HEK293T (cell line): ENCODE results near the gene MGAT5B.

Experiments
- CTCF ChIA-PET: fragments of 350-600 bp; formaldehyde crosslinking; extraction: SDS; loops from one replicate; lab custom pipeline; 2021; ENCODE audit warnings: antibody characterized with exemption, inconsistent platforms; lab: Yijun Ruan, JAX
- POLR2A ChIA-PET: fragments of 350-600 bp; formaldehyde crosslinking; extraction: SDS; loops from one replicate; lab custom pipeline; 2020; ENCODE audit warnings: antibody characterized with exemption, inconsistent platforms; lab: Yijun Ruan, JAX
- DNase-seq: peaks from one replicate; pipeline ENCODE4 v3.0.0; 2012; ENCODE audit warnings: mixed read lengths; ENCODE audit errors: extremely low spot score
- ARNT ChIP-seq: fragments of 450-650 bp; IDR thresholded peaks from 2 replicates; pipeline ENCODE4 v1.6.1; 2017; ENCODE audit warnings: mild to moderate bottlenecking
- BHLHE40 ChIP-seq: fragments of 450-650 bp; IDR thresholded peaks from 2 replicates; pipeline ENCODE4 v1.6.1; 2016; ENCODE audit warnings: mild to moderate bottlenecking, moderate library complexity, borderline replicate concordance
- CTBP1 ChIP-seq: fragments of 450-650 bp; IDR thresholded peaks from 2 replicates; pipeline ENCODE4 v1.6.1; 2016; ENCODE audit warnings: borderline replicate concordance
- ELF4 ChIP-seq: fragments of 450-650 bp; IDR thresholded peaks from 2 replicates; pipeline ENCODE4 v1.6.1; 2017; ENCODE audit warnings: antibody characterized with exemption
- FOXA1 ChIP-seq: fragments of 450-650 bp; IDR thresholded peaks from 2 replicates; pipeline ENCODE4 v1.6.1; 2016; ENCODE audit warnings: mild to moderate bottlenecking
- FOXK2 ChIP-seq: fragments of 450-650 bp; IDR thresholded peaks from 2 replicates; pipeline ENCODE4 v1.6.1; 2016; ENCODE audit warnings: mild to moderate bottlenecking
- FOXM1 ChIP-seq: fragments of 450-650 bp; IDR thresholded peaks from 2 replicates; pipeline ENCODE4 v1.6.1; 2017; ENCODE audit warnings: mild to moderate bottlenecking, borderline replicate concordance
- HDGF ChIP-seq: fragments of 450-650 bp; IDR thresholded peaks from 2 replicates; pipeline ENCODE4 v1.6.1; 2017; ENCODE audit warnings: antibody characterized with exemption, borderline replicate concordance
- L3MBTL2 ChIP-seq: fragments of 450-650 bp; conservative IDR thresholded peaks from 2 replicates; pipeline ENCODE4 v1.6.1; 2016; ENCODE audit warnings: mild to moderate bottlenecking
- LEF1 ChIP-seq: fragments of 450-650 bp; IDR thresholded peaks from 2 replicates; pipeline ENCODE4 v1.6.1; 2017; ENCODE audit warnings: mild to moderate bottlenecking, borderline replicate concordance
- NFRKB ChIP-seq: fragments of 450-650 bp; IDR thresholded peaks from 2 replicates; pipeline ENCODE4 v1.6.1; 2016; ENCODE audit warnings: mild to moderate bottlenecking, moderate library complexity
- PKNOX1 ChIP-seq: fragments of 450-650 bp; IDR thresholded peaks from 2 replicates; pipeline ENCODE4 v1.6.1; 2016
- SP1 ChIP-seq: fragments of 450-650 bp; IDR thresholded peaks from 2 replicates; pipeline ENCODE4 v1.6.1; 2017
- SUZ12 ChIP-seq: fragments of 450-650 bp; IDR thresholded peaks from 2 replicates; pipeline ENCODE4 v1.6.1; 2016; ENCODE audit warnings: mild to moderate bottlenecking
- TARDBP ChIP-seq: fragments of 450-650 bp; IDR thresholded peaks from 2 replicates; pipeline ENCODE4 v1.6.1; 2016
- ZNF384 ChIP-seq: fragments of 450-650 bp; IDR thresholded peaks from 2 replicates; pipeline ENCODE4 v1.6.1; 2016

MGAT5B gene

GRCh38 chr17:76884995-76885893 lies 17.0 kb downstream of the MGAT5B start:
- no peak for DNase-seq
- TF ChIP-seq CTBP1 (no peak), FOXK2 (no peak), L3MBTL2 (no peak), NFRKB (no peak), ZNF384 (no peak), SP1 (no peak), FOXA1 (no peak), BHLHE40 (no peak), TARDBP (no peak), SUZ12 (no peak), ELF4 (no peak), HDGF (no peak), ARNT (no peak), PKNOX1 (no peak), FOXM1 (no peak)
- POLR2A ChIA-PET: no interaction called here
- CTCF ChIA-PET: interaction anchor here (1.5 kb wide), 1 partner anchor 17 kb away, joined by 5 read pairs; the partner anchor contains the start of gene MGAT5B

- POLR2A ChIA-PET: no interaction called here
- no peak for TF ChIP-seq BHLHE40
- no peak for TF ChIP-seq ZNF384
- no peak for TF ChIP-seq FOXA1
- TF ChIP-seq HDGF: no peak
- DNase-seq: no peak
- CTCF ChIA-PET: no interaction called here
These were observed 17.7 kb downstream of the MGAT5B start for GRCh38 chr17:76885894-76886290.

DNA sequence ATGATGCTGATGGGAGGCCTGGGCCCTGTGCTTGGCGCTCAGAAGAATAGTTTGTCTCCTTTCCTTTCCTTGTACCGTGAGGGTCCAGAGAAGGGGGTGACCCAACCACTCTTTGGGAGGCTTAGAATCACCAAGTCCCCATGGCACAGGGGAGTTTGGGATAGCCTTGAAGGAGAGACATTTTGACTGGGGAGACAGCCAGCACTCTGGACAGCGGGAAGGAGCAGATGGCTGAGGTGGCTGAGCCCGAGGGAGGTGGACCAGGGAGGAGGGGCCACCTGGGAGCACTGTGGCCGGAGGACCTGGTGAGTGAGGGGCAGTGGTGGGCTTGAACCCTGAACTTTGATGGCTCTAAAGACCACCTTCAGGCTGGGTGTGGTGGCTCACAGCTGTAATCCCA lies 18.2 kb downstream of the MGAT5B start:
- TF ChIP-seq SUZ12 (no peak), LEF1 (no peak), PKNOX1 (no peak), L3MBTL2 (no peak), FOXM1 (no peak), NFRKB (no peak), ZNF384 (no peak), SP1 (no peak), FOXA1 (no peak), CTBP1 (no peak), BHLHE40 (no peak), HDGF (no peak), TARDBP (no peak), ARNT (no peak), FOXK2 (no peak)
- CTCF ChIA-PET: no interaction called here
- POLR2A ChIA-PET: no interaction called here
- DNase-seq: no peak

DNA sequence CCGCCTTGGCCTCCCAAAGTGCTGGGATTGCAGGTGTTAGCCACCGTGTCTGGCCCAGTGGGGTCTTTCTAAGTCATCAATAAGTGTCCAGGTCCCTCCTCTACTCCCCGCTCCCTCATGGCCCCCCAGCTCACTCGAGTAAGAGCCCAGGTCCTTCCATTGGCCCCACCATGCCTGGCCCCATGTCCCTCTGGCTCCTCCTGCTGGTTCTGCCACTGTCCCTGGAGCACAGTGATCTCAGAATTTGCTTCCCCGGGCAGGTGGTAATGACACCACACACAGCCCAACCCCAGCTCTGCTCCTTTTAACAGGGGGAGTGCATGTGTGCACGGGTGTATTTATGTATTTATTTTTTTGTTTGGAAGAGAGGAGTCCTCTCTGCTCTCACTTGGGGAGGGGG lies 19.6 kb downstream of the MGAT5B start:
- CTCF ChIA-PET: interaction anchor here (0.6 to 1.2 kb wide), 3 partner anchors 7 to 170 kb away, joined by 3 to 5 read pairs (median 4); no protein-coding TSS in a partner anchor
- TF ChIP-seq LEF1 (no peak), SP1 (no peak), NFRKB (no peak), ELF4 (no peak)

GRCh38 chr17:76888661-76889060 lies 20.5 kb downstream of the MGAT5B start:
- DNase-seq: no peak
- TF ChIP-seq FOXM1 (no peak), L3MBTL2 (no peak), FOXK2 (no peak), ELF4 (no peak), HDGF (no peak), SP1 (no peak), TARDBP (no peak), ARNT (no peak), BHLHE40 (no peak), PKNOX1 (no peak), LEF1 (no peak), FOXA1 (no peak), SUZ12 (no peak), NFRKB (no peak), ZNF384 (no peak), CTBP1 (no peak)
- ChIA-PET CTCF (interaction anchor here (0.6 to 1.2 kb wide), 4 partner anchors 8 to 171 kb away, joined by 3 to 5 read pairs (median 4); no protein-coding TSS in a partner anchor), POLR2A (no interaction called here)

More for the DNA sequence above, 19.6 kb downstream of the MGAT5B start:
- DNase-seq: no peak
- POLR2A ChIA-PET: no interaction called here

DNA sequence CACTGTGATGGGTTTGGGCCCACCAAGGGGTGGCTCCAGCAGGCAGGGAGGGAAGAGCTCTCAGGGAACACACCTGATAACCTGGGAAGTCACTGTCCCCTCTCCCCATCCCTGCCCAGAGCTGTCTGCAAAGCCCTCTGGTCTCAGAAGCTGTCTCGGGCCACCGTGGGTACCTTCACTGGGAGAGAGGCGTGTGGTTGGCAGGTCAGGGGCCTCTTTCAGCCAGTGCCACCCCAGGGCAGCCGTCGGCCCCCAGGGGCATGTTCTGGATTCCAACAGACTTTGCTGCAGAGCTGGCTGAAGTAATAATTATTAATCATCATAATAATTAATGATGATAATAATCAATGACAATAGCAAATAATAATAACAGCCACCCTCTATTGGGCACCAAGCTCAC lies 21.1 kb downstream of the MGAT5B start:
- TF ChIP-seq CTBP1 (no peak), HDGF (no peak)
- DNase-seq: no peak
- POLR2A ChIA-PET: no interaction called here
- CTCF ChIA-PET: interaction anchor here (1.0 to 1.2 kb wide), 3 partner anchors 9 to 21 kb away, joined by 4 read pairs; no protein-coding TSS in a partner anchor
